ENCODE results near the gene ADGRB2. TPM values are rescaled to one million over a fixed set of nuclear protein-coding genes. Genes with fewer than 3 reads are reported as not detected.

ADGRB2 gene
- total RNA-seq, 1 donor: 5.8 TPM

DNA sequence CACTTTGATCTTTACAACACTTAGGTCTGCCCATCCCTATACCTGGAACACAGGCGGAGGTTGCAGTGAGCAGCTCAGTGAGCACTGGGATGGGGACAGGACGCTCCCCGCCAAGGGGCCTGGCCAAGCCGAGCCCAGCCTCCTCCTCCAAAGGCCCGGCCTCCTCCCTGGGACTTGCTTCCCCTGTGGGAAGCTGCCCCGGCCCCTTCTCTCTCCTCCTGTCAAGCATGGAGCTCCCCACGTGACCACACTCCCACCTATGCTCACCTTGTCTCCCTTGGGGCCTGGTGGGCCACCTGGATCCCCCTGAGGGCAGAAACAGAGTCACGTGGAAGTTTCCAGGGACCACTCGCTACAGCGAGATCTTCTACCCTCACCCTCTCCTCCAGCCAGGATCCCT, 73.2 kb downstream of the ADGRB2 start:
- Histone ChIP-seq H3K4me2 (ENCODE audit: insufficient read depth, low read length) (no peak overlapping the region), H3K27ac (ENCODE audit: low read depth, low read length) (peak overlapping the region; percentile 71), H4K20me1 (ENCODE audit: insufficient read depth, low read length) (peaks cover 9% of the 10 kb centered on the region), H3K4me3 (ENCODE audit: insufficient read depth, low read length) (no peak overlapping the region), H3K79me2 (ENCODE audit: insufficient read depth, low read length) (peaks cover 2% of the 10 kb centered on the region), H3K4me1 (ENCODE audit: insufficient read depth, low read length) (peaks cover 17% of the 10 kb centered on the region), H3K27me3 (ENCODE audit: insufficient read depth, low read length) (no peaks in the 10 kb centered on the region), H3K9me3 (ENCODE audit: low read depth, low read length) (no peaks in the 10 kb centered on the region), H3K36me3 (ENCODE audit: insufficient read depth, low read length) (peaks cover 88% of the 10 kb centered on the region), H2AFZ (ENCODE audit: low read length) (no peak overlapping the region)
- TF ChIP-seq, protein P1, sequence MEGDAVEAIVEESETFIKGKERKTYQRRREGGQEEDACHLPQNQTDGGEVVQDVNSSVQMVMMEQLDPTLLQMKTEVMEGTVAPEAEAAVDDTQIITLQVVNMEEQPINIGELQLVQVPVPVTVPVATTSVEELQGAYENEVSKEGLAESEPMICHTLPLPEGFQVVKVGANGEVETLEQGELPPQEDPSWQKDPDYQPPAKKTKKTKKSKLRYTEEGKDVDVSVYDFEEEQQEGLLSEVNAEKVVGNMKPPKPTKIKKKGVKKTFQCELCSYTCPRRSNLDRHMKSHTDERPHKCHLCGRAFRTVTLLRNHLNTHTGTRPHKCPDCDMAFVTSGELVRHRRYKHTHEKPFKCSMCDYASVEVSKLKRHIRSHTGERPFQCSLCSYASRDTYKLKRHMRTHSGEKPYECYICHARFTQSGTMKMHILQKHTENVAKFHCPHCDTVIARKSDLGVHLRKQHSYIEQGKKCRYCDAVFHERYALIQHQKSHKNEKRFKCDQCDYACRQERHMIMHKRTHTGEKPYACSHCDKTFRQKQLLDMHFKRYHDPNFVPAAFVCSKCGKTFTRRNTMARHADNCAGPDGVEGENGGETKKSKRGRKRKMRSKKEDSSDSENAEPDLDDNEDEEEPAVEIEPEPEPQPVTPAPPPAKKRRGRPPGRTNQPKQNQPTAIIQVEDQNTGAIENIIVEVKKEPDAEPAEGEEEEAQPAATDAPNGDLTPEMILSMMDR (IDR thresholded peaks at IDR 0.05; ENCODE audit: extremely low read depth, low read depth, low read length): no peak
- no peak for DNase-seq (ENCODE audit: insufficient read length, low spot score, missing footprints)

DNA sequence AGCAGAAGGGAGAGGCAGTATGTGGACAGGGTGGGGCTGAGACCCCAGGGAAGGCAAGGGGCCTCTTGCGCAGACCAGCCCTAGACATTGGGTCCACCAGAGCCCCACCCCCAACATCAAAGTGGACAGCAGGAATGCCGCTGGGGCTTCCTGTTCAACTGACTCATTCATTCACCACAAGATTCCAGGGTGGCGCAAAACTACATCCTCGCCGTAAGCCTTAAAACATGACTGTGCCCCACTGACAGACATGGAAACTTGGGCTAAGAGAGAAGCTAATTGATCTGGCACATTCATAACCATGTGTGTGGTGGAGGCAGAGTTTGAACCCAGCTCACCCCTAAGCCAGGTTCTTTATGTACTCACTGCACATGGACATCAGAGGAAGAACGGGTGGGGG, 74.3 kb downstream of the ADGRB2 start:
- Histone ChIP-seq H4K20me1 (ENCODE audit: insufficient read depth, low read length) (peaks cover 6% of the 10 kb centered on the region), H3K4me2 (ENCODE audit: insufficient read depth, low read length) (peak overlapping the region; percentile 52), H3K79me2 (ENCODE audit: insufficient read depth, low read length) (peaks cover 2% of the 10 kb centered on the region), H3K36me3 (ENCODE audit: insufficient read depth, low read length) (peaks cover 88% of the 10 kb centered on the region), H3K9me3 (ENCODE audit: low read depth, low read length) (no peaks in the 10 kb centered on the region), H3K27ac (ENCODE audit: low read depth, low read length) (peak overlapping the region; percentile 71), H3K27me3 (ENCODE audit: insufficient read depth, low read length) (no peaks in the 10 kb centered on the region), H3K4me1 (ENCODE audit: insufficient read depth, low read length) (peaks cover 17% of the 10 kb centered on the region), H2AFZ (ENCODE audit: low read length) (no peak overlapping the region), H3K4me3 (ENCODE audit: insufficient read depth, low read length) (peak overlapping the region; percentile 20)
- TF ChIP-seq, protein P1 (IDR thresholded peaks at IDR 0.05; ENCODE audit: extremely low read depth, low read depth, low read length): no peak
- peak; percentile 99 for DNase-seq (ENCODE audit: insufficient read length, low spot score, missing footprints)

DNA sequence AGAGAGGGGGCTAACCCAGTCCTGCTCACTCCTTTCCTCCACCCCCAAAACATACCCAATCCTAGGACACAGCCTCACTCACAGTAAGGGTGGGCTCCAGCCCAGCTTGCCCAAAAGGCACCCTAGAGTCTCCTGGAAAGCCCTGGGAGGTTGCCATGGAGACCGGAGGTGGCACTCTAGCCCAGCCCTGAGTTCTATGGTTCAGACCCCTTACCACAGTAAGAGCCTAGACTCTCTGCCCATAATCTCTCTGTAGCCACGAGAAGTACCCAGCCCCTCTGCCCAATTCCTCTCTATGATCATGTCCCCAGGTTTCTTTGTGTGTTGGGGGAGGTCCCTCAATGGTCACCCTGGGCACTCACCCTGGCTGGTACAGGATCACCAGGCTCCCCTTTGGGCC, 74.8 kb downstream of the ADGRB2 start:
- Histone ChIP-seq H3K4me1 (ENCODE audit: insufficient read depth, low read length) (peaks cover 17% of the 10 kb centered on the region), H3K9me3 (ENCODE audit: low read depth, low read length) (no peaks in the 10 kb centered on the region), H4K20me1 (ENCODE audit: insufficient read depth, low read length) (peaks cover 6% of the 10 kb centered on the region), H2AFZ (ENCODE audit: low read length) (no peak overlapping the region), H3K4me2 (ENCODE audit: insufficient read depth, low read length) (peak overlapping the region; percentile 52), H3K4me3 (ENCODE audit: insufficient read depth, low read length) (peak overlapping the region; percentile 20), H3K27ac (ENCODE audit: low read depth, low read length) (peak overlapping the region; percentile 71), H3K27me3 (ENCODE audit: insufficient read depth, low read length) (no peaks in the 10 kb centered on the region), H3K79me2 (ENCODE audit: insufficient read depth, low read length) (peaks cover 2% of the 10 kb centered on the region), H3K36me3 (ENCODE audit: insufficient read depth, low read length) (peaks cover 88% of the 10 kb centered on the region)
- no peak for DNase-seq (ENCODE audit: insufficient read length, low spot score, missing footprints)
- TF ChIP-seq, protein P1 (IDR thresholded peaks at IDR 0.05; ENCODE audit: extremely low read depth, low read depth, low read length): no peak

DNA sequence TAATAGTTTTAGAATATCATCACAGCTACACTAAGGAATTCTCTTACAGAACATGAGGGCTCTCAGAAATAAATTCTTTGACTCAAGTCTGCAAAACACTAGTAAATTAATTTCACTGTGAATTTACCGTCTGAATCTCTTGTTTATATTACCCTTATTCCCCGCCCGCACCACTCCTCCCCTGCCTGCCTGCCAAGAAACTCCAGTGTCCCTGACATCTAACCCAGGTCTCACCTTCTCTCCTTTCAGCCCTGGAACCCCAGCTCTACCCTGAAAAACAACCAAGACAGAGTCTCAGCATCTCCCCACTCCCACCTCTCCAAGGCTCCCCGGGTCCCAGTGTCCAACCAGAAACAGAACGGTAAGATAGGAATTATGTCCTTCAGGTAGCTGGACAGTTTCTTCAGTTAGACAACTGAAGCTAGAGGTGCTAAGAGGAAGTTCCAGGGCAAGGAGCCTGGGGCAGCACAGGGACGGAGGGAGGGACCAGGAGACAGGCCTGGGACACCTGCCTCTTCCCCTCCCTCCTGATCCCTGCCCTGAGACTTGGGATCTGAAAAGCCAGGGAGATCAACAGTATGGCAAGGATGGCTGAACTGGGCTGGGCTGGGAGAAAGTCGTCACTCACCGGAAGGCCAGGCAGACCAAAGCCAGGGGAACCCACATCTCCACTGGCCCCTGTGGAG, 75.8 kb downstream of the ADGRB2 start:
- H3K36me3 ChIP-seq (ENCODE audit: insufficient read depth, low read length): peaks cover 88% of the 10 kb centered on the region
- H3K4me1 ChIP-seq (ENCODE audit: insufficient read depth, low read length): peaks cover 17% of the 10 kb centered on the region
- H3K9me3 ChIP-seq (ENCODE audit: low read depth, low read length): no peaks in the 10 kb centered on the region
- H3K4me3 ChIP-seq (ENCODE audit: insufficient read depth, low read length): no peak overlapping the region
- H2AFZ ChIP-seq (ENCODE audit: low read length): no peak overlapping the region
- no peak for DNase-seq (ENCODE audit: insufficient read length, low spot score, missing footprints)
- H3K27ac ChIP-seq (ENCODE audit: low read depth, low read length): no peak overlapping the region
- no peak overlapping the region for H3K4me2 ChIP-seq (ENCODE audit: insufficient read depth, low read length)
- no peaks in the 10 kb centered on the region for H3K27me3 ChIP-seq (ENCODE audit: insufficient read depth, low read length)
- TF ChIP-seq, protein P1 (IDR thresholded peaks at IDR 0.05; ENCODE audit: extremely low read depth, low read depth, low read length): no peak
- H4K20me1 ChIP-seq (ENCODE audit: insufficient read depth, low read length): no peaks in the 10 kb centered on the region
- peaks cover 2% of the 10 kb centered on the region for H3K79me2 ChIP-seq (ENCODE audit: insufficient read depth, low read length)

All from osteoblast (primary cell).